ENCODE data around the gene SORCS1.
A peak's percentile ranks its signal among the peaks of the same experiment; 100 is the strongest.

SORCS1 gene

GRCh38 chr10:106655165-106655564 is 509.3 kb downstream of the SORCS1 start:
- DNase-seq (ENCODE audit: low read depth) = no peak
- no peak overlapping the region for H3K4me3 ChIP-seq (ENCODE audit: low read depth, low read length)
- no peak for TF ChIP-seq CTCF (IDR thresholded peaks at IDR 0.05; ENCODE audit: low read depth, low read length)
- TF ChIP-seq MYC (IDR thresholded peaks at IDR 0.05; ENCODE audit: low read depth, low read length) = no peak
- TF ChIP-seq POLR2A (IDR thresholded peaks at IDR 0.05; ENCODE audit: extremely low read depth, insufficient read length) = no peak
- TF ChIP-seq, protein P1, sequence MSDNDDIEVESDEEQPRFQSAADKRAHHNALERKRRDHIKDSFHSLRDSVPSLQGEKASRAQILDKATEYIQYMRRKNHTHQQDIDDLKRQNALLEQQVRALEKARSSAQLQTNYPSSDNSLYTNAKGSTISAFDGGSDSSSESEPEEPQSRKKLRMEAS (IDR thresholded peaks at IDR 0.05; ENCODE audit: low read depth, low read length) = no peak

DNA sequence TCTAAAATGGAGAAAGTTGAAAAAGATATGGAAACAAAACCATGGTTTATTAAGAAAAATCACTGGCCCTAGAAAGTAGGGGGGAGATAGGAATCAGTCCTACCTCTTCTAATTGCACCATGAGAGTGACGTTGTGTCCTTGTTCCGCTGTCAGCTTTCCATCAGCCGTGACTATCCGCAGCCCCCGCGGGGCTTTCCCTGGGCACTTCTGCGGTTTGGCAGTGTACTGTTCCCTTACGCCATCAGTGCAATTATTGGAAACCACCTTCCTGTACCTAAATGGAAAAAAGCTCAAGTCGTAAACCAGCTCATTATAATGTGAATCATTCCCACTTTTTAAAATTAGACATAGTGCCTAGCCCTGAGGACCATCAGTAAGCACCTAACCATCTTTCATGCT is 512.2 kb downstream of the SORCS1 start:
- H3K4me3 ChIP-seq (ENCODE audit: low read depth, low read length) = no peak overlapping the region
- DNase-seq (ENCODE audit: low read depth) = peak; percentile 47
- no peak for TF ChIP-seq MYC (IDR thresholded peaks at IDR 0.05; ENCODE audit: low read depth, low read length)
- TF ChIP-seq POLR2A (IDR thresholded peaks at IDR 0.05; ENCODE audit: extremely low read depth, insufficient read length) = no peak
- TF ChIP-seq, protein P1 (IDR thresholded peaks at IDR 0.05; ENCODE audit: low read depth, low read length) = no peak
- TF ChIP-seq CTCF (IDR thresholded peaks at IDR 0.05; ENCODE audit: low read depth, low read length) = no peak

- no peak for DNase-seq (ENCODE audit: low read depth)
- TF ChIP-seq, protein P1 (IDR thresholded peaks at IDR 0.05; ENCODE audit: low read depth, low read length) = no peak
- TF ChIP-seq CTCF (IDR thresholded peaks at IDR 0.05; ENCODE audit: low read depth, low read length) (no peak), POLR2A (IDR thresholded peaks at IDR 0.05; ENCODE audit: extremely low read depth, insufficient read length) (no peak), MYC (IDR thresholded peaks at IDR 0.05; ENCODE audit: low read depth, low read length) (no peak)
- H3K4me3 ChIP-seq (ENCODE audit: low read depth, low read length) = no peak overlapping the region
These were observed 515.7 kb downstream of the SORCS1 start for GRCh38 chr10:106648534-106649481.

GRCh38 chr10:106643473-106643872 is 521.0 kb downstream of the SORCS1 start:
- H3K4me3 ChIP-seq (ENCODE audit: low read depth, low read length) = no peak overlapping the region
- no peak for DNase-seq (ENCODE audit: low read depth)
- TF ChIP-seq MYC (IDR thresholded peaks at IDR 0.05; ENCODE audit: low read depth, low read length) (no peak), CTCF (IDR thresholded peaks at IDR 0.05; ENCODE audit: low read depth, low read length) (no peak), POLR2A (IDR thresholded peaks at IDR 0.05; ENCODE audit: extremely low read depth, insufficient read length) (no peak)
- TF ChIP-seq, protein P1 (IDR thresholded peaks at IDR 0.05; ENCODE audit: low read depth, low read length) = no peak

- DNase-seq (ENCODE audit: low read depth) = no peak
- H3K4me3 ChIP-seq (ENCODE audit: low read depth, low read length) = no peak overlapping the region
- no peak for TF ChIP-seq CTCF (IDR thresholded peaks at IDR 0.05; ENCODE audit: low read depth, low read length)
- TF ChIP-seq, protein P1 (IDR thresholded peaks at IDR 0.05; ENCODE audit: low read depth, low read length) = no peak
- no peak for TF ChIP-seq POLR2A (IDR thresholded peaks at IDR 0.05; ENCODE audit: extremely low read depth, insufficient read length)
- TF ChIP-seq MYC (IDR thresholded peaks at IDR 0.05; ENCODE audit: low read depth, low read length) = no peak
These were observed 526.6 kb downstream of the SORCS1 start for GRCh38 chr10:106637873-106638272.

Data from NB4 (cell line).